SU-DHL-6 (cell line): ENCODE results near the gene KCND2.

Experiments used
- H2AFZ ChIP-seq: fragments of 200-600 bp; sonication (generic); 2 replicates; pipeline ENCODE4 v1.6.1; 2014; ENCODE audit warnings: low read depth, mild to moderate bottlenecking, moderate library complexity, mixed read lengths, antibody characterized with exemption, low read length; ENCODE audit not compliant: severe bottlenecking
- H3F3A ChIP-seq: fragments of 200-600 bp; shearing (Covaris generic); 2 replicates; pipeline ENCODE4 v1.6.0; 2016; ENCODE audit warnings: antibody characterized with exemption, mild to moderate bottlenecking; ENCODE audit not compliant: insufficient read depth
- H3K27ac ChIP-seq: fragments of 200-600 bp; sonication (generic); 2 replicates; pipeline ENCODE4 v1.5.1; 2016; ENCODE audit warnings: low read depth, mild to moderate bottlenecking, low read length, moderate library complexity, mixed read lengths
- H3K27me3 ChIP-seq: fragments of 200-600 bp; sonication (generic), shearing (Covaris generic); 2 replicates; pipeline ENCODE4 v1.6.0; 2014; ENCODE audit warnings: mild to moderate bottlenecking, low read length
- H3K36me3 ChIP-seq: fragments of 200-600 bp; sonication (generic); 2 replicates; pipeline ENCODE4 v1.6.1; 2014; ENCODE audit warnings: mild to moderate bottlenecking, low read length, mixed read lengths
- H3K4me2 ChIP-seq: fragments of 300-600, 200-600 bp; shearing (Covaris generic), sonication (generic); 2 replicates; pipeline ENCODE4 v1.6.0; 2014; ENCODE audit warnings: low read length, low read depth, mild to moderate bottlenecking; ENCODE audit not compliant: poor library complexity, severe bottlenecking
- H3K4me3 ChIP-seq: fragments of 200-600 bp; sonication (generic); 2 replicates; pipeline ENCODE4 v1.5.1; 2014; ENCODE audit warnings: antibody characterized with exemption, low read length, mild to moderate bottlenecking, mixed read lengths; ENCODE audit not compliant: insufficient read depth, poor library complexity, severe bottlenecking
- H3K79me2 ChIP-seq: fragments of 200-600 bp; sonication (generic); 2 replicates; pipeline ENCODE4 v1.6.1; 2014; ENCODE audit warnings: mild to moderate bottlenecking, low read length, moderate library complexity; ENCODE audit not compliant: insufficient read depth
- H3K9ac ChIP-seq: fragments of 200-600 bp; sonication (generic); 2 replicates; pipeline ENCODE4 v1.7.0; 2014; ENCODE audit warnings: mild to moderate bottlenecking, low read length
- H3K9me2 ChIP-seq: fragments of 200-600 bp; sonication (generic); replicated peaks from 2 replicates; pipeline ENCODE4 v1.6.1; 2014; ENCODE audit warnings: low read length; ENCODE audit not compliant: insufficient read depth
- H3K9me3 ChIP-seq: fragments of 200-600 bp; sonication (generic); 2 replicates; pipeline ENCODE4 v1.6.1; 2014; ENCODE audit warnings: low read length, mixed read lengths; ENCODE audit not compliant: insufficient read depth
- H4K20me1 ChIP-seq: fragments of 200-600 bp; sonication (generic); 2 replicates; pipeline ENCODE4 v1.6.1; 2014; ENCODE audit warnings: low read depth, mild to moderate bottlenecking, antibody characterized with exemption, low read length, moderate library complexity, mixed read lengths
- CTCF ChIP-seq: fragments of 200-600 bp; sonication (generic); IDR thresholded peaks from one replicate; pipeline ENCODE4 v1.5.1; 2017; ENCODE audit warnings: antibody characterized with exemption, mild to moderate bottlenecking, low read length, moderate library complexity; ENCODE audit not compliant: insufficient read depth, poor library complexity, severe bottlenecking
- EZH2phosphoT487 ChIP-seq: fragments of 200-600 bp; sonication (generic), shearing (Covaris generic); conservative IDR thresholded peaks from 2 replicates; pipeline ENCODE4 v1.6.1; 2018; ENCODE audit warnings: mild to moderate bottlenecking, antibody characterized with exemption, low read length, moderate library complexity, mixed read lengths

KCND2 gene

GRCh38 chr7:120402079-120402767 lies 129.2 kb downstream of the KCND2 start:
- no peaks in the 10 kb centered on the region for H3F3A ChIP-seq
- H3K9ac ChIP-seq: no peak overlapping the region
- no peaks in the 10 kb centered on the region for H3K79me2 ChIP-seq
- H4K20me1 ChIP-seq: no peaks in the 10 kb centered on the region
- H3K27me3 ChIP-seq: no peaks in the 10 kb centered on the region
- H3K4me2 ChIP-seq: no peak overlapping the region
- no peak overlapping the region for H2AFZ ChIP-seq
- H3K4me3 ChIP-seq: no peak overlapping the region
- H3K36me3 ChIP-seq: no peaks in the 10 kb centered on the region
- no peak overlapping the region for H3K27ac ChIP-seq
- no peaks in the 10 kb centered on the region for H3K9me2 ChIP-seq
- H3K9me3 ChIP-seq: no peaks in the 10 kb centered on the region
- TF ChIP-seq CTCF (no peak), EZH2phosphoT487 (no peak)

- no peaks in the 10 kb centered on the region for H3K27me3 ChIP-seq
Measured at GRCh38 chr7:120402801-120403200, 129.8 kb downstream of the KCND2 start.

GRCh38 chr7:120404042-120404441 lies 131.1 kb downstream of the KCND2 start:
- H3K27ac ChIP-seq: no peak overlapping the region
- no peaks in the 10 kb centered on the region for H3K79me2 ChIP-seq
- no peak overlapping the region for H3K9ac ChIP-seq
- no peaks in the 10 kb centered on the region for H3K9me3 ChIP-seq
- H3K4me3 ChIP-seq: no peak overlapping the region
- no peaks in the 10 kb centered on the region for H3K9me2 ChIP-seq
- no peaks in the 10 kb centered on the region for H3K36me3 ChIP-seq
- no peak overlapping the region for H2AFZ ChIP-seq
- H4K20me1 ChIP-seq: no peaks in the 10 kb centered on the region
- no peaks in the 10 kb centered on the region for H3F3A ChIP-seq
- TF ChIP-seq CTCF: no peak
- no peak for TF ChIP-seq EZH2phosphoT487
- no peaks in the 10 kb centered on the region for H3K27me3 ChIP-seq
- H3K4me2 ChIP-seq: no peak overlapping the region

More at GRCh38 chr7:120402801-120403200, 129.8 kb downstream of the KCND2 start:
- no peak overlapping the region for H3K27ac ChIP-seq
- H4K20me1 ChIP-seq: no peaks in the 10 kb centered on the region
- H3K79me2 ChIP-seq: no peaks in the 10 kb centered on the region
- H3K9me3 ChIP-seq: no peaks in the 10 kb centered on the region
- no peaks in the 10 kb centered on the region for H3K36me3 ChIP-seq
- TF ChIP-seq EZH2phosphoT487 (no peak), CTCF (no peak)
- H3K4me2 ChIP-seq: no peak overlapping the region
- H3F3A ChIP-seq: no peaks in the 10 kb centered on the region
- H3K9me2 ChIP-seq: no peaks in the 10 kb centered on the region
- H3K4me3 ChIP-seq: no peak overlapping the region
- H3K9ac ChIP-seq: no peak overlapping the region
- no peak overlapping the region for H2AFZ ChIP-seq
